SK-N-SH treated with all-trans-retinoic acid at 6 μM for 48 hours (cell line): ENCODE data around the gene FBXW12.

ENCODE experiments used
- ATAC-seq: fragments of 200-7000 bp; cut with Tn5 transposase; 3 replicates; pipeline ENCODE4 v1.9.1; 2020; ENCODE audit warnings: mild to moderate bottlenecking, moderate library complexity
- ARNTL ChIP-seq: fragments of 450-650 bp; formaldehyde crosslinking; IDR thresholded peaks from 2 replicates; pipeline ENCODE4 v1.5.0; 2020; ENCODE audit warnings: low read depth, mild to moderate bottlenecking, moderate library complexity, borderline replicate concordance
- BACH2 ChIP-seq: fragments of 250-450 bp; sonication (Bioruptor Pico); IDR thresholded peaks from 2 replicates; pipeline ENCODE4 v1.9.0; 2021; ENCODE audit warnings: mild to moderate bottlenecking, borderline replicate concordance
- CSDC2 ChIP-seq: fragments of 250-450 bp; sonication (Bioruptor Pico); IDR thresholded peaks from 2 replicates; pipeline ENCODE4 v1.5.0; 2020; ENCODE audit warnings: mild to moderate bottlenecking, moderate library complexity
- CSRNP3 ChIP-seq: fragments of 250-450 bp; sonication (Bioruptor Pico); IDR thresholded peaks from 2 replicates; pipeline ENCODE4 v1.5.1; 2021; ENCODE audit warnings: mild to moderate bottlenecking, moderate library complexity
- ESRRG ChIP-seq: fragments of 250-450 bp; sonication (Bioruptor Pico); IDR thresholded peaks from 2 replicates; pipeline ENCODE4 v1.6.1; 2021; ENCODE audit warnings: mild to moderate bottlenecking
- GLIS3 ChIP-seq: fragments of 250-450 bp; sonication (Bioruptor Pico); IDR thresholded peaks from 2 replicates; pipeline ENCODE4 v1.5.0; 2020; ENCODE audit warnings: mild to moderate bottlenecking, moderate library complexity
- ISL1 ChIP-seq: fragments of 250-450 bp; sonication (Bioruptor Pico); IDR thresholded peaks from 2 replicates; pipeline ENCODE4 v2.1.2; 2022; ENCODE audit warnings: mild to moderate bottlenecking, moderate library complexity
- OSR1 ChIP-seq: fragments of 250-450 bp; sonication (Bioruptor Pico); IDR thresholded peaks from 2 replicates; pipeline ENCODE4 v1.8.0; 2022; ENCODE audit warnings: moderate library complexity, mild to moderate bottlenecking, inconsistent platforms
- PPARA ChIP-seq: fragments of 250-450 bp; sonication (Bioruptor Pico); IDR thresholded peaks from 2 replicates; pipeline ENCODE4 v1.5.0; 2020; ENCODE audit warnings: mild to moderate bottlenecking, borderline replicate concordance
- RARB ChIP-seq: fragments of 250-450 bp; sonication (Bioruptor Pico); IDR thresholded peaks from 2 replicates; pipeline ENCODE4 v1.8.0; 2021; ENCODE audit warnings: mild to moderate bottlenecking, moderate library complexity
- TCF4 ChIP-seq: fragments of 250-450 bp; sonication (Bioruptor Pico); IDR thresholded peaks from 2 replicates; pipeline ENCODE4 v1.8.0; 2021; ENCODE audit warnings: mild to moderate bottlenecking, moderate library complexity, borderline replicate concordance
- TOX ChIP-seq: fragments of 250-450 bp; sonication (Bioruptor Pico); IDR thresholded peaks from 2 replicates; pipeline ENCODE4 v1.8.0; 2021; ENCODE audit warnings: mild to moderate bottlenecking, moderate library complexity, borderline replicate concordance
- TSHZ2 ChIP-seq: fragments of 250-450 bp; sonication (Bioruptor Pico); IDR thresholded peaks from 2 replicates; pipeline ENCODE4 v1.5.0; 2020; ENCODE audit warnings: mild to moderate bottlenecking, moderate library complexity
- ZC3H10 ChIP-seq: fragments of 250-450 bp; sonication (Bioruptor Pico); IDR thresholded peaks from 2 replicates; pipeline ENCODE4 v1.5.1; 2021; ENCODE audit warnings: mild to moderate bottlenecking, moderate library complexity
- ZFP3 ChIP-seq: fragments of 250-450 bp; sonication (Bioruptor Pico); IDR thresholded peaks from 2 replicates; pipeline ENCODE4 v1.5.0; 2020; ENCODE audit warnings: mild to moderate bottlenecking, moderate library complexity
- ZFP30 ChIP-seq: fragments of 450-650 bp; formaldehyde crosslinking; IDR thresholded peaks from 2 replicates; pipeline ENCODE4 v1.5.0; 2022; ENCODE audit warnings: mild to moderate bottlenecking, moderate library complexity
- ZNF565 ChIP-seq: fragments of 450-650 bp; formaldehyde crosslinking; conservative IDR thresholded peaks from 2 replicates; pipeline ENCODE4 v1.5.0; 2020; ENCODE audit warnings: low read depth, mild to moderate bottlenecking, moderate library complexity
- ZNF70 ChIP-seq: fragments of 450-650 bp; formaldehyde crosslinking; IDR thresholded peaks from 2 replicates; pipeline ENCODE4 v1.5.0; 2020; ENCODE audit warnings: mild to moderate bottlenecking, moderate library complexity
- ZNF8 ChIP-seq: fragments of 450-650 bp; formaldehyde crosslinking; IDR thresholded peaks from 2 replicates; pipeline ENCODE4 v1.5.0; 2020; ENCODE audit warnings: mild to moderate bottlenecking, moderate library complexity
- TF ChIP-seq, protein P1 (sequence below): fragments of 250-450 bp; sonication (Bioruptor Pico); IDR thresholded peaks from 2 replicates; pipeline ENCODE4 v1.5.1; 2020; ENCODE audit warnings: low read depth, mild to moderate bottlenecking, moderate library complexity
- TF ChIP-seq, protein P2 (sequence below): fragments of 250-450 bp; sonication (Bioruptor Pico); IDR thresholded peaks from 2 replicates; pipeline ENCODE4 v1.8.0; 2020; ENCODE audit warnings: mild to moderate bottlenecking, moderate library complexity, borderline replicate concordance
- TF ChIP-seq, protein P3 (sequence below): fragments of 250-450 bp; sonication (Bioruptor Pico); IDR thresholded peaks from 2 replicates; pipeline ENCODE4 v1.8.0; 2021; ENCODE audit warnings: low read depth, mild to moderate bottlenecking, moderate library complexity, borderline replicate concordance

The FBXW12 gene

GRCh38 chr3:48411041-48411588 lies 39.1 kb downstream of the FBXW12 start (continued):
- TF ChIP-seq TSHZ2 (CRISPR knock-in tag): no peak

GRCh38 chr3:48411606-48412374 lies 39.8 kb downstream of the FBXW12 start:
- TF ChIP-seq GLIS3 (CRISPR knock-in tag) (no peak), BACH2 (CRISPR knock-in tag) (no peak), CSRNP3 (no peak), ZFP3 (CRISPR knock-in tag) (no peak), TOX (CRISPR knock-in tag) (no peak), PPARA (CRISPR knock-in tag) (no peak), ESRRG (no peak), ISL1 (CRISPR knock-in tag) (no peak), TCF4 (CRISPR knock-in tag) (no peak), ZC3H10 (CRISPR knock-in tag) (no peak), ZNF70 (CRISPR knock-in tag) (no peak), ZNF8 (CRISPR knock-in tag) (no peak), ZNF565 (no peak), CSDC2 (CRISPR knock-in tag) (no peak), ARNTL (CRISPR knock-in tag) (no peak)
- TF ChIP-seq, protein P1, sequence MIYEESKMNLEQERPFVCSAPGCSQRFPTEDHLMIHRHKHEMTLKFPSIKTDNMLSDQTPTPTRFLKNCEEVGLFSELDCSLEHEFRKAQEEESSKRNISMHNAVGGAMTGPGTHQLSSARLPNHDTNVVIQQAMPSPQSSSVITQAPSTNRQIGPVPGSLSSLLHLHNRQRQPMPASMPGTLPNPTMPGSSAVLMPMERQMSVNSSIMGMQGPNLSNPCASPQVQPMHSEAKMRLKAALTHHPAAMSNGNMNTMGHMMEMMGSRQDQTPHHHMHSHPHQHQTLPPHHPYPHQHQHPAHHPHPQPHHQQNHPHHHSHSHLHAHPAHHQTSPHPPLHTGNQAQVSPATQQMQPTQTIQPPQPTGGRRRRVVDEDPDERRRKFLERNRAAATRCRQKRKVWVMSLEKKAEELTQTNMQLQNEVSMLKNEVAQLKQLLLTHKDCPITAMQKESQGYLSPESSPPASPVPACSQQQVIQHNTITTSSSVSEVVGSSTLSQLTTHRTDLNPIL (CRISPR knock-in tag): no peak
- TF ChIP-seq, all 23 proteins: peak for 0
- ATAC-seq: no peak

DNA sequence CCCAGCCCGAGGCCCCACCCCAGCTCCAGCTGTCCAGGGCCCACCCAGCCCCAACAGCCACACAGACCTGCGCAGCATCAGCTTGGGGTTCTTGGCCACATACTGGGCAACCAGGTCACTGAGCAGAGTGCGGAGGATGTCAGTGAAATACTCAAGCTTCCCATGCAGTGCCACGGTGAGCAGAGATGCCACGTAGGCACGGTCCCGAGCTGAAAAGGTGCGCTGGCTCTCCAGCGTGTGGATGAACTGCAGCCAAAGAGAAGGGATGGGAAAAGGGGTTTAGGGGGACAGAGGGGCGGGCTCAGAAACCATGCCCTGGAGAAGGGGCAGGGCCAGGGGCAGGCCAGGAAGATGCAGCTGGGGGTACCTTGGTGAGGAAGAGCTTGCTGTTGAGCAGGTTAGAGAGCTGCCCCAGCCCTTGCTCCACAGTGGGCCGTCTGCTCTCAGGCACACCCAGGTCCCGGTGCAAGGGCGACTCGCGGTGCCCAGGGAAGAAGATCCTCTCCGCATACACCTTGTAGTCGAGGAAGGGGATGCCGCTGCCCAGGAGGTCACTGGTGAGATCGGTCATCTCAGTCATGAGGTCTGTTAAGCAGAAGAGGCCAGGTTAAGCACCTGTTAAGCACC lies 40.5 kb downstream of the FBXW12 start:
- no peak for ATAC-seq
- TF ChIP-seq ZFP30 (CRISPR knock-in tag) (no peak), ZNF565 (no peak), CSRNP3 (no peak), TCF4 (CRISPR knock-in tag) (no peak), OSR1 (CRISPR knock-in tag) (no peak), ZNF8 (CRISPR knock-in tag) (no peak), RARB (CRISPR knock-in tag) (no peak)
- TF ChIP-seq, protein P2, sequence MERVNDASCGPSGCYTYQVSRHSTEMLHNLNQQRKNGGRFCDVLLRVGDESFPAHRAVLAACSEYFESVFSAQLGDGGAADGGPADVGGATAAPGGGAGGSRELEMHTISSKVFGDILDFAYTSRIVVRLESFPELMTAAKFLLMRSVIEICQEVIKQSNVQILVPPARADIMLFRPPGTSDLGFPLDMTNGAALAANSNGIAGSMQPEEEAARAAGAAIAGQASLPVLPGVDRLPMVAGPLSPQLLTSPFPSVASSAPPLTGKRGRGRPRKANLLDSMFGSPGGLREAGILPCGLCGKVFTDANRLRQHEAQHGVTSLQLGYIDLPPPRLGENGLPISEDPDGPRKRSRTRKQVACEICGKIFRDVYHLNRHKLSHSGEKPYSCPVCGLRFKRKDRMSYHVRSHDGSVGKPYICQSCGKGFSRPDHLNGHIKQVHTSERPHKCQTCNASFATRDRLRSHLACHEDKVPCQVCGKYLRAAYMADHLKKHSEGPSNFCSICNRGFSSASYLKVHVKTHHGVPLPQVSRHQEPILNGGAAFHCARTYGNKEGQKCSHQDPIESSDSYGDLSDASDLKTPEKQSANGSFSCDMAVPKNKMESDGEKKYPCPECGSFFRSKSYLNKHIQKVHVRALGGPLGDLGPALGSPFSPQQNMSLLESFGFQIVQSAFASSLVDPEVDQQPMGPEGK (CRISPR knock-in tag): no peak
- TF ChIP-seq, protein P3, sequence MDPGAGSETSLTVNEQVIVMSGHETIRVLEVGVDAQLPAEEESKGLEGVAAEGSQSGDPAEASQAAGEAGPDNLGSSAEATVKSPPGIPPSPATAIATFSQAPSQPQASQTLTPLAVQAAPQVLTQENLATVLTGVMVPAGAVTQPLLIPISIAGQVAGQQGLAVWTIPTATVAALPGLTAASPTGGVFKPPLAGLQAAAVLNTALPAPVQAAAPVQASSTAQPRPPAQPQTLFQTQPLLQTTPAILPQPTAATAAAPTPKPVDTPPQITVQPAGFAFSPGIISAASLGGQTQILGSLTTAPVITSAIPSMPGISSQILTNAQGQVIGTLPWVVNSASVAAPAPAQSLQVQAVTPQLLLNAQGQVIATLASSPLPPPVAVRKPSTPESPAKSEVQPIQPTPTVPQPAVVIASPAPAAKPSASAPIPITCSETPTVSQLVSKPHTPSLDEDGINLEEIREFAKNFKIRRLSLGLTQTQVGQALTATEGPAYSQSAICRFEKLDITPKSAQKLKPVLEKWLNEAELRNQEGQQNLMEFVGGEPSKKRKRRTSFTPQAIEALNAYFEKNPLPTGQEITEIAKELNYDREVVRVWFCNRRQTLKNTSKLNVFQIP (CRISPR knock-in tag): no peak
